ENCODE measurements around the gene DRAM2.

DRAM2 gene

DNA sequence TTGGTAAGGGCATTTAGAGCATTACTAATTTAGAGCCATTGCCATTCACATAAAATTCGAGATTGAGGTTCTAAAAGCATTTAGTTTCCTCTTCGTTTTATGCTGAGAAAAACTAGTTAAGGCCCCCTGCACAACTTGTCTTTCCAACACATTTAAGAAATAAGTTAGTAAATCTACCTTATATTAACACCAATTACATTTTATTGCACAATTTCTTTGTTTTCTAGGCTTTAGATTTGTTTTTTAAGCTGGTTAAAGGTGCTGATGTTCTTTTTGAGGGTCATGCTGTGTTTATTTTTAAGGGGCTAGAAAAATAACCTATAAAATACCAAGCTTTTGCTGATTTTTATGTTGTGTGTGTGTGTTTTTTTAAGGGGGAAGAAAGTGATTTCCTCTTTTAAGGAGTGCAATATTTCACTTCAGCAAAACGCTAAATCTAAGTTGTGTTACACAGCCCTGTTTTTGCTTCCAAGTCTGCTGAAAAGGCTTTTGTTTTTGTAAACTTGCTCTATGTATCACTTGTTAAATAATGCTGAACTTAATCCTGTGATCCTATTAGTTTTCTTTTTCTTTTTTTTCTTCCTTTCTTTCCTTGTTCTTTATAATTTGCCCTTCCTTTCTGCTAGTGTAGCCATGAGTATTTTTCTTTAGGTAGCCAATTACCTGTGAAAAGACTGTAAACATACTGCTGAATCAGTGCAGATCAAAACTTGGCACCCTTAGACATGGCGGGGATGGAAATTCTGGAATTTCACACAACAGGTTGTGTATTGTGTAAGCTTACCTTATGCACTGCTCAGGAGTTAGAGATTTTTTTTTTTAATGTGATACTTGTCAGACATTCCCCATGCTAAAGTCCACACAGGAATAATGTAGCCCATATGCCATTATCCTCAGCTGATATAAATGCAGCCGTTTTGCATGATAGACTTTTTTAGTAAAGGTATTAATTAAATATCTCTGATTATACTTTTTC lies 1.6 kb upstream of the DRAM2 start:
- no peaks in the 10 kb centered on the region for H3K9me3 Mint-ChIP-seq
- no peak for TF ChIP-seq CTCF (IDR thresholded peaks at IDR 0.05; ENCODE audit: unreplicated experiment in 3 of 3)
- H3K27ac Mint-ChIP-seq: peak overlapping the region; percentile 60 to 92 (median 85)
- peak overlapping the region; percentile 96 to 100 (median 98) for H3K4me3 Mint-ChIP-seq
- H3K36me3 Mint-ChIP-seq (ENCODE audit: low read depth): peaks cover 6% of the 10 kb centered on the region
- peaks cover 28% of the 10 kb centered on the region for H3K4me1 Mint-ChIP-seq
- H3K27me3 Mint-ChIP-seq (ENCODE audit: low read depth): no peaks in the 10 kb centered on the region

GRCh38 chr1:111140680-111140967 lies 731 bp upstream of the DRAM2 start:
- peak overlapping the region; percentile 60 to 92 (median 85) for H3K27ac Mint-ChIP-seq
- no peaks in the 10 kb centered on the region for H3K27me3 Mint-ChIP-seq (ENCODE audit: low read depth)
- TF ChIP-seq CTCF (IDR thresholded peaks at IDR 0.05; ENCODE audit: unreplicated experiment in 3 of 3): no peak
- no peaks in the 10 kb centered on the region for H3K9me3 Mint-ChIP-seq
- H3K4me1 Mint-ChIP-seq: peaks cover 23% of the 10 kb centered on the region
- peak overlapping the region; percentile 96 to 100 (median 98) for H3K4me3 Mint-ChIP-seq
- peaks cover 5% of the 10 kb centered on the region for H3K36me3 Mint-ChIP-seq (ENCODE audit: low read depth)

DNA sequence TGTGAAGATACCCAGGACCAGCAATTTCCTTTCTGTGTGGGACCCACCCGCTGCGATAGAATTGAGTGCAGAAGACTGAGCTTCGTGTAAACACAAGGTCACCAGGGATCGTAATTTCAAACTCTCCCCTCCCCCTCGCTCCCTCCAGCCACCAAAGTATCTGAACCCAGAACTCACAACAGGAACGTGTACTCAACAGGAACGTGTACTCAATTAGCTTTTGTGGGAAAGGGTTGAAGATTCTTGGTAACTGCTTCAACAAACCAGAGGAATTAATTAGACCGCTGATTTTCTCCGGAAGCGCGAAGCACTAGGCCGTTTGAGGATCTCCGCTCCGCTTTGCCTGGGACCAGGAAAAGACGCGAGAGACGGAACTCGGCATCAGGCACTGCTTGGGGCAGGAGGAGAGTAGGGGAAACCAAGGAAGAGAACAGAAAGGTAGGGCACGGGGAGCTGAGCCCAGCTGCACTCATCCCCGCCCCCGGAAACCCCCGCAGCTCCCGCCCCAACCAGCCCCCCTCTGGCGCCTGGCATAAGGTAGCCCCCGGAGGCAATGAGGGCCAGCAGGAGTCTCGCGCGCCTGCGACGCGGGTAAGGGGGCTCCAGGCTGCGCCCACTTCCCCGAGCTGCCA lies 453 bp downstream of the DRAM2 start:
- H3K36me3 Mint-ChIP-seq (ENCODE audit: low read depth): peaks cover 7% of the 10 kb centered on the region
- H3K4me1 Mint-ChIP-seq: peaks cover 23% of the 10 kb centered on the region
- peak overlapping the region; percentile 96 to 100 (median 98) for H3K4me3 Mint-ChIP-seq
- H3K27ac Mint-ChIP-seq: peak overlapping the region; percentile 85 to 95 (median 92)
- H3K9me3 Mint-ChIP-seq: no peaks in the 10 kb centered on the region
- H3K27me3 Mint-ChIP-seq (ENCODE audit: low read depth): no peaks in the 10 kb centered on the region
- TF ChIP-seq CTCF (IDR thresholded peaks at IDR 0.05; ENCODE audit: unreplicated experiment in 3 of 3): no peak

- Mint-ChIP-seq H3K36me3 (ENCODE audit: low read depth) (peaks cover 25% of the 10 kb centered on the region), H3K9me3 (no peaks in the 10 kb centered on the region), H3K4me3 (no peak overlapping the region), H3K4me1 (peaks cover 5% of the 10 kb centered on the region), H3K27me3 (ENCODE audit: low read depth) (no peaks in the 10 kb centered on the region), H3K27ac (no peak overlapping the region)
- TF ChIP-seq CTCF (IDR thresholded peaks at IDR 0.05; ENCODE audit: unreplicated experiment in 3 of 3): no peak
These were observed 6.0 kb downstream of the DRAM2 start for GRCh38 chr1:111133866-111134265.

- Mint-ChIP-seq H3K4me3 (no peak overlapping the region), H3K4me1 (no peaks in the 10 kb centered on the region), H3K36me3 (ENCODE audit: low read depth) (peaks cover 39% of the 10 kb centered on the region), H3K27ac (no peak overlapping the region), H3K9me3 (no peaks in the 10 kb centered on the region), H3K27me3 (ENCODE audit: low read depth) (no peaks in the 10 kb centered on the region)
- TF ChIP-seq CTCF (IDR thresholded peaks at IDR 0.05; ENCODE audit: unreplicated experiment in 3 of 3): no peak
These were observed 8.2 kb downstream of the DRAM2 start for GRCh38 chr1:111131693-111132092.
